PFSK-1 (cell line): ENCODE measurements around the gene RARA.

Source experiments
- FOXP2 ChIP-seq: optimal IDR thresholded peaks from 2 replicates; pipeline ENCODE3; 2011; ENCODE audit warnings: borderline replicate concordance, control low read depth, inconsistent platforms; ENCODE audit not compliant: insufficient read depth; ENCODE audit errors: extremely low read length, extremely low read depth
- POLR2AphosphoS5 ChIP-seq: IDR thresholded peaks from 2 replicates; pipeline ENCODE4 v1.6.1; 2012; ENCODE audit warnings: low read depth, mild to moderate bottlenecking, control low read depth, low read length, moderate library complexity
- SIN3A ChIP-seq: IDR thresholded peaks from 2 replicates; pipeline ENCODE4 v1.6.1; 2012; ENCODE audit warnings: mild to moderate bottlenecking, low read length, moderate library complexity, borderline replicate concordance; ENCODE audit not compliant: insufficient read depth
- TAF1 ChIP-seq: IDR thresholded peaks from 2 replicates; pipeline ENCODE4 v1.6.1; 2012; ENCODE audit warnings: low read length, control low read depth, borderline replicate concordance; ENCODE audit not compliant: insufficient read depth
- TF ChIP-seq, protein P1 (sequence below), 2 experiments: IDR thresholded peaks; 2 replicates each; pipeline versions ENCODE4 v1.6.1 to v1.8.0; 2011 to 2012; ENCODE audit warnings: low read depth in 2 of 2, low read length in 2 of 2, control low read depth in 1 of 2, inconsistent platforms in 1 of 2, mild to moderate bottlenecking in 1 of 2, moderate library complexity in 1 of 2; ENCODE audit not compliant: insufficient read depth in 1 of 2

DNA sequence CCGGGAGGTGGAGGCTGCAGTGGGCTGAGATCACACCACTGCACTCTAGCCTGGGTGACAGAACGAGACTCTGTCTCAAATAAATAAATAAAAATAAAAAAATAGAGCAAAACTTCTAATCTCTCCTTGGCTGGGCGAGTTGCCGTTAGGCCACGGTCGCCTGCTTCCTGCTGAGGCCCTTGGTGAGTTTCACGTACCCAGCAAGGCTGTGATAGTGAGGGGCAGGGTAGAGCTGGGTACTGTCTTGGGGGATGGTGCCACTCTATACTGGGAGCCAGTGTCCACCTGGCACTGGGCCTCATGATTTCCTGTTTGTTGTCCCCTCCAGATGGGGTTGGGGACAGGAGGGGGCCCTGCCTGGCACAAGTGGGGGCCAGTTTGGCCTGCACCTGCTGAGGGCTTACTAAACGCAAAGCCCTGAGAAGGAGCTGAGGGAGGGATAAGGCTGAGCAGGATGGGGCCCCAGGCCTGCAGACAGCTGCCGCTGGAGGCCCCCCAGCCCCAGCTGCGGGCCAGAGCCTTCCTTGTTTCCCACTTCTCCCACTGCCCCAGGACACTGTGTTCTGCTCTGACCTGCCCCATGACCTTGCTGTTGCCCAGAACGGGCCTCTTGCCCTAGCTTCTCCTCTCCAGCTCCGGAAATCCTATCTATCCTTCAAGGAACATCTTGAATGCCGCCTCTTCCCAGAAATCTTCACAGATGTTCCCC is 30.1 kb downstream of the RARA start:
- TF ChIP-seq POLR2AphosphoS5: no peak
- no peak for TF ChIP-seq FOXP2
- TF ChIP-seq, protein P1, sequence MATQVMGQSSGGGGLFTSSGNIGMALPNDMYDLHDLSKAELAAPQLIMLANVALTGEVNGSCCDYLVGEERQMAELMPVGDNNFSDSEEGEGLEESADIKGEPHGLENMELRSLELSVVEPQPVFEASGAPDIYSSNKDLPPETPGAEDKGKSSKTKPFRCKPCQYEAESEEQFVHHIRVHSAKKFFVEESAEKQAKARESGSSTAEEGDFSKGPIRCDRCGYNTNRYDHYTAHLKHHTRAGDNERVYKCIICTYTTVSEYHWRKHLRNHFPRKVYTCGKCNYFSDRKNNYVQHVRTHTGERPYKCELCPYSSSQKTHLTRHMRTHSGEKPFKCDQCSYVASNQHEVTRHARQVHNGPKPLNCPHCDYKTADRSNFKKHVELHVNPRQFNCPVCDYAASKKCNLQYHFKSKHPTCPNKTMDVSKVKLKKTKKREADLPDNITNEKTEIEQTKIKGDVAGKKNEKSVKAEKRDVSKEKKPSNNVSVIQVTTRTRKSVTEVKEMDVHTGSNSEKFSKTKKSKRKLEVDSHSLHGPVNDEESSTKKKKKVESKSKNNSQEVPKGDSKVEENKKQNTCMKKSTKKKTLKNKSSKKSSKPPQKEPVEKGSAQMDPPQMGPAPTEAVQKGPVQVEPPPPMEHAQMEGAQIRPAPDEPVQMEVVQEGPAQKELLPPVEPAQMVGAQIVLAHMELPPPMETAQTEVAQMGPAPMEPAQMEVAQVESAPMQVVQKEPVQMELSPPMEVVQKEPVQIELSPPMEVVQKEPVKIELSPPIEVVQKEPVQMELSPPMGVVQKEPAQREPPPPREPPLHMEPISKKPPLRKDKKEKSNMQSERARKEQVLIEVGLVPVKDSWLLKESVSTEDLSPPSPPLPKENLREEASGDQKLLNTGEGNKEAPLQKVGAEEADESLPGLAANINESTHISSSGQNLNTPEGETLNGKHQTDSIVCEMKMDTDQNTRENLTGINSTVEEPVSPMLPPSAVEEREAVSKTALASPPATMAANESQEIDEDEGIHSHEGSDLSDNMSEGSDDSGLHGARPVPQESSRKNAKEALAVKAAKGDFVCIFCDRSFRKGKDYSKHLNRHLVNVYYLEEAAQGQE (IDR thresholded peaks at IDR 0.05; ENCODE audit: insufficient read depth in 1 of 2, low read depth in 2 of 2, low read length in 2 of 2): no peak
- no peak for TF ChIP-seq TAF1
- TF ChIP-seq SIN3A: no peak
